Measurements from ENCODE around the gene ANP32E. TPM values are rescaled to one million over a fixed set of nuclear protein-coding genes. Genes with fewer than 3 reads are reported as not detected.
A peak's percentile ranks its signal among the peaks of the same experiment; 100 is the strongest.

Gene ANP32E
- total and polyA plus RNA-seq, 9 of the 15 experiments (the other 6 are each of a cell fraction or from before 2014, with no cell fraction given): 60.4 to 197 (median 104) TPM

DNA sequence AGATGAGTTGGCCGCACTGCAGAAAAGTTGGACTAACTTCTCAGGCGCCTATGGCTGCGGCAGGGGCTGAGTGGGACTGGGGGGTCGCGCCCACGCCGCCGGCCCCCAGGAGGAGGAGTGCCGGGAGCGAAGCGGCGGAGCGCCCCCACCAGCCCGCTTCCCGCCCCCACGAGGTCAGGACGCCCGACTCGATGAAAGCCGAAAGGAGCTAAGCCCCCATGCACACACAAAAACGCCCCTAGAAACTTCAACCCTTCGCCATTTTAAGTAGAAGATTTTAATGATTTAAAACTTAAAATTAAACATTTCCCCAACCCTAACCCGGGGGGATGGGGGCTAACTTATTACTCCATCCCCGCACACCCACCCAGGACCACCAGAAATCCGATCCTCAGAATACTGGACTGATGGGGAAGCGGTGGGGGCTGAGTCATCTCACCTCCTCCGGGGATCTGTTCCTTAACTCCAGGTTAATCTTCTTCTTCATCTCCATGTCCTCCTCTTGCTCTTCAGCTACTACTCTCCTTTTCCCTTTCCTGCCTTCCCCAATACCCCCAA is 539 bp downstream of the ANP32E start (continued):
- TF ChIP-seq, protein P1, sequence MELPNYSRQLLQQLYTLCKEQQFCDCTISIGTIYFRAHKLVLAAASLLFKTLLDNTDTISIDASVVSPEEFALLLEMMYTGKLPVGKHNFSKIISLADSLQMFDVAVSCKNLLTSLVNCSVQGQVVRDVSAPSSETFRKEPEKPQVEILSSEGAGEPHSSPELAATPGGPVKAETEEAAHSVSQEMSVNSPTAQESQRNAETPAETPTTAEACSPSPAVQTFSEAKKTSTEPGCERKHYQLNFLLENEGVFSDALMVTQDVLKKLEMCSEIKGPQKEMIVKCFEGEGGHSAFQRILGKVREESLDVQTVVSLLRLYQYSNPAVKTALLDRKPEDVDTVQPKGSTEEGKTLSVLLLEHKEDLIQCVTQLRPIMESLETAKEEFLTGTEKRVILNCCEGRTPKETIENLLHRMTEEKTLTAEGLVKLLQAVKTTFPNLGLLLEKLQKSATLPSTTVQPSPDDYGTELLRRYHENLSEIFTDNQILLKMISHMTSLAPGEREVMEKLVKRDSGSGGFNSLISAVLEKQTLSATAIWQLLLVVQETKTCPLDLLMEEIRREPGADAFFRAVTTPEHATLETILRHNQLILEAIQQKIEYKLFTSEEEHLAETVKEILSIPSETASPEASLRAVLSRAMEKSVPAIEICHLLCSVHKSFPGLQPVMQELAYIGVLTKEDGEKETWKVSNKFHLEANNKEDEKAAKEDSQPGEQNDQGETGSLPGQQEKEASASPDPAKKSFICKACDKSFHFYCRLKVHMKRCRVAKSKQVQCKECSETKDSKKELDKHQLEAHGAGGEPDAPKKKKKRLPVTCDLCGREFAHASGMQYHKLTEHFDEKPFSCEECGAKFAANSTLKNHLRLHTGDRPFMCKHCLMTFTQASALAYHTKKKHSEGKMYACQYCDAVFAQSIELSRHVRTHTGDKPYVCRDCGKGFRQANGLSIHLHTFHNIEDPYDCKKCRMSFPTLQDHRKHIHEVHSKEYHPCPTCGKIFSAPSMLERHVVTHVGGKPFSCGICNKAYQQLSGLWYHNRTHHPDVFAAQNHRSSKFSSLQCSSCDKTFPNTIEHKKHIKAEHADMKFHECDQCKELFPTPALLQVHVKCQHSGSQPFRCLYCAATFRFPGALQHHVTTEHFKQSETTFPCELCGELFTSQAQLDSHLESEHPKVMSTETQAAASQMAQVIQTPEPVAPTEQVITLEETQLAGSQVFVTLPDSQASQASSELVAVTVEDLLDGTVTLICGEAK (IDR thresholded peaks at IDR 0.05): no peak
- TF ChIP-seq, protein P1 (CRISPR knock-in tag; IDR thresholded peaks at IDR 0.05): no peak
- TF ChIP-seq, protein P2, sequence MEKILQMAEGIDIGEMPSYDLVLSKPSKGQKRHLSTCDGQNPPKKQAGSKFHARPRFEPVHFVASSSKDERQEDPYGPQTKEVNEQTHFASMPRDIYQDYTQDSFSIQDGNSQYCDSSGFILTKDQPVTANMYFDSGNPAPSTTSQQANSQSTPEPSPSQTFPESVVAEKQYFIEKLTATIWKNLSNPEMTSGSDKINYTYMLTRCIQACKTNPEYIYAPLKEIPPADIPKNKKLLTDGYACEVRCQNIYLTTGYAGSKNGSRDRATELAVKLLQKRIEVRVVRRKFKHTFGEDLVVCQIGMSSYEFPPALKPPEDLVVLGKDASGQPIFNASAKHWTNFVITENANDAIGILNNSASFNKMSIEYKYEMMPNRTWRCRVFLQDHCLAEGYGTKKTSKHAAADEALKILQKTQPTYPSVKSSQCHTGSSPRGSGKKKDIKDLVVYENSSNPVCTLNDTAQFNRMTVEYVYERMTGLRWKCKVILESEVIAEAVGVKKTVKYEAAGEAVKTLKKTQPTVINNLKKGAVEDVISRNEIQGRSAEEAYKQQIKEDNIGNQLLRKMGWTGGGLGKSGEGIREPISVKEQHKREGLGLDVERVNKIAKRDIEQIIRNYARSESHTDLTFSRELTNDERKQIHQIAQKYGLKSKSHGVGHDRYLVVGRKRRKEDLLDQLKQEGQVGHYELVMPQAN (IDR thresholded peaks at IDR 0.05; ENCODE audit: borderline replicate concordance): no peak
- TF ChIP-seq, protein P3, sequence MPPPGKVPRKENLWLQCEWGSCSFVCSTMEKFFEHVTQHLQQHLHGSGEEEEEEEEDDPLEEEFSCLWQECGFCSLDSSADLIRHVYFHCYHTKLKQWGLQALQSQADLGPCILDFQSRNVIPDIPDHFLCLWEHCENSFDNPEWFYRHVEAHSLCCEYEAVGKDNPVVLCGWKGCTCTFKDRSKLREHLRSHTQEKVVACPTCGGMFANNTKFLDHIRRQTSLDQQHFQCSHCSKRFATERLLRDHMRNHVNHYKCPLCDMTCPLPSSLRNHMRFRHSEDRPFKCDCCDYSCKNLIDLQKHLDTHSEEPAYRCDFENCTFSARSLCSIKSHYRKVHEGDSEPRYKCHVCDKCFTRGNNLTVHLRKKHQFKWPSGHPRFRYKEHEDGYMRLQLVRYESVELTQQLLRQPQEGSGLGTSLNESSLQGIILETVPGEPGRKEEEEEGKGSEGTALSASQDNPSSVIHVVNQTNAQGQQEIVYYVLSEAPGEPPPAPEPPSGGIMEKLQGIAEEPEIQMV (tag; conservative IDR thresholded peaks at IDR 0.05; ENCODE audit: low read depth): no peak
- TF ChIP-seq ZNF668 (CRISPR knock-in tag; IDR thresholded peaks at IDR 0.05): no peak
- TF ChIP-seq ARID2 (IDR thresholded peaks at IDR 0.05): no peak
- TF ChIP-seq KDM2B (CRISPR knock-in tag; IDR thresholded peaks at IDR 0.05): no peak
- 0 out of 2 replicates have a peak, but pooled peaks have one; percentile 7 for TF ChIP-seq SMARCA4 (IDR thresholded peaks at IDR 0.05)
- TF ChIP-seq ZNF717 (CRISPR knock-in tag; IDR thresholded peaks at IDR 0.05): no peak
- TF ChIP-seq STAT5B (CRISPR knock-in tag; IDR thresholded peaks at IDR 0.05): no peak
- TF ChIP-seq SRSF7 (optimal IDR thresholded peaks at IDR 0.05; ENCODE audit: low read depth, low read length): no peak
- TF ChIP-seq GATAD2A (IDR thresholded peaks at IDR 0.05): 0 out of 2 replicates have a peak, but pooled peaks have one; percentile 16
- TF ChIP-seq FOS (IDR thresholded peaks at IDR 0.05; ENCODE audit: extremely low read depth, insufficient read length): no peak
- TF ChIP-seq MTA3 (IDR thresholded peaks at IDR 0.05; ENCODE audit: borderline replicate concordance): no peak
- TF ChIP-seq HDAC8 (tag; IDR thresholded peaks at IDR 0.05): no peak
- no peak for TF ChIP-seq NR1H2 (CRISPR knock-in tag; IDR thresholded peaks at IDR 0.05)
- TF ChIP-seq ZNF143 (CRISPR knock-in tag; IDR thresholded peaks at IDR 0.05): no peak
- TF ChIP-seq C11orf30 (IDR thresholded peaks at IDR 0.05; ENCODE audit: low read depth): 0 out of 2 replicates have a peak, but pooled peaks have one; percentile 3

Measured in K562 (cell line).